ENCODE measurements around the gene FOSB. TPM values are rescaled to one million over a fixed set of nuclear protein-coding genes. Genes with fewer than 3 reads are reported as not detected.

The FOSB gene
- total and polyA plus RNA-seq, 9 of the 15 experiments (the other 6 are each of a cell fraction or from before 2014, with no cell fraction given): 0.11 to 2.7 (median 0.73) TPM

- TF ChIP-seq STAT5A (IDR thresholded peaks at IDR 0.05; ENCODE audit: borderline replicate concordance, low read length): no peak
- peak; percentile 55 for TF ChIP-seq RBBP5 (IDR thresholded peaks at IDR 0.05; ENCODE audit: borderline replicate concordance, insufficient read depth, low read length, poor library complexity, severe bottlenecking)
- no peak for TF ChIP-seq NUFIP1 (IDR thresholded peaks at IDR 0.05; ENCODE audit: partially characterized antibody)
- TF ChIP-seq ZNF354B (CRISPR knock-in tag; IDR thresholded peaks at IDR 0.05): no peak
- no peak for TF ChIP-seq RB1 (IDR thresholded peaks at IDR 0.05; ENCODE audit: low read depth)
- TF ChIP-seq ZNF79 (CRISPR knock-in tag; IDR thresholded peaks at IDR 0.05; ENCODE audit: low read depth): no peak
- TF ChIP-seq, protein P1, sequence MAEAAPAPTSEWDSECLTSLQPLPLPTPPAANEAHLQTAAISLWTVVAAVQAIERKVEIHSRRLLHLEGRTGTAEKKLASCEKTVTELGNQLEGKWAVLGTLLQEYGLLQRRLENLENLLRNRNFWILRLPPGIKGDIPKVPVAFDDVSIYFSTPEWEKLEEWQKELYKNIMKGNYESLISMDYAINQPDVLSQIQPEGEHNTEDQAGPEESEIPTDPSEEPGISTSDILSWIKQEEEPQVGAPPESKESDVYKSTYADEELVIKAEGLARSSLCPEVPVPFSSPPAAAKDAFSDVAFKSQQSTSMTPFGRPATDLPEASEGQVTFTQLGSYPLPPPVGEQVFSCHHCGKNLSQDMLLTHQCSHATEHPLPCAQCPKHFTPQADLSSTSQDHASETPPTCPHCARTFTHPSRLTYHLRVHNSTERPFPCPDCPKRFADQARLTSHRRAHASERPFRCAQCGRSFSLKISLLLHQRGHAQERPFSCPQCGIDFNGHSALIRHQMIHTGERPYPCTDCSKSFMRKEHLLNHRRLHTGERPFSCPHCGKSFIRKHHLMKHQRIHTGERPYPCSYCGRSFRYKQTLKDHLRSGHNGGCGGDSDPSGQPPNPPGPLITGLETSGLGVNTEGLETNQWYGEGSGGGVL (CRISPR knock-in tag; IDR thresholded peaks at IDR 0.05): no peak
- no peak for TF ChIP-seq PBX2 (CRISPR knock-in tag; IDR thresholded peaks at IDR 0.05; ENCODE audit: low read depth)
- peak; percentile 33; the same call in 1 of the 2 replicates for TF ChIP-seq PBX2 (tag; conservative IDR thresholded peaks at IDR 0.05; ENCODE audit: low read depth)
- peak in 1 of 2 experiments; percentile 52; a peak in 1 of 4 replicates for TF ChIP-seq MNT (conservative IDR thresholded peaks at IDR 0.05)
- peak; percentile 84 for TF ChIP-seq SMARCC2 (IDR thresholded peaks at IDR 0.05; ENCODE audit: low read depth)
- TF ChIP-seq HSF4 (CRISPR knock-in tag; IDR thresholded peaks at IDR 0.05; ENCODE audit: borderline replicate concordance): no peak
- TF ChIP-seq ZEB2 (IDR thresholded peaks at IDR 0.05): peak; percentile 16
- no peak for TF ChIP-seq FOXJ3 (CRISPR knock-in tag; IDR thresholded peaks at IDR 0.05)
- TF ChIP-seq HNRNPUL1 (IDR thresholded peaks at IDR 0.05; ENCODE audit: low read length): no peak
- TF ChIP-seq POLR2H (tag; IDR thresholded peaks at IDR 0.05; ENCODE audit: low read depth): peak; percentile 80
- no peak for TF ChIP-seq POLR3G (IDR thresholded peaks at IDR 0.05; ENCODE audit: extremely low read depth, insufficient read length, insufficient replicate concordance)
- TF ChIP-seq ESRRB (CRISPR knock-in tag; IDR thresholded peaks at IDR 0.05; ENCODE audit: borderline replicate concordance): 0 out of 2 replicates have a peak, but pooled peaks have one; percentile 7
- TF ChIP-seq SMAD3 (CRISPR knock-in tag; conservative IDR thresholded peaks at IDR 0.05): no peak
- TF ChIP-seq CCNT2 (IDR thresholded peaks at IDR 0.05; ENCODE audit: borderline replicate concordance, extremely low read depth, insufficient read length, low read depth, low read length): no peak
- TF ChIP-seq MAFG (tag; conservative IDR thresholded peaks at IDR 0.05): peak; percentile 54
- TF ChIP-seq NFE2 (IDR thresholded peaks at IDR 0.05; ENCODE audit: low read depth): peak; percentile 68
Observed at GRCh38 chr19:45424191-45425058, 43.4 kb upstream of the FOSB start (continued).
